ENCODE data around the gene ACSS2. TPM values are rescaled to one million over a fixed set of nuclear protein-coding genes. Genes with fewer than 3 reads are reported as not detected.

The ACSS2 gene
- total RNA-seq, 2 experiments from 2014 or later = 14.2 to 14.3 TPM

- POLR2A ChIA-PET = no interaction called here
- ATAC-seq = no peak
- TF ChIP-seq, protein P1, sequence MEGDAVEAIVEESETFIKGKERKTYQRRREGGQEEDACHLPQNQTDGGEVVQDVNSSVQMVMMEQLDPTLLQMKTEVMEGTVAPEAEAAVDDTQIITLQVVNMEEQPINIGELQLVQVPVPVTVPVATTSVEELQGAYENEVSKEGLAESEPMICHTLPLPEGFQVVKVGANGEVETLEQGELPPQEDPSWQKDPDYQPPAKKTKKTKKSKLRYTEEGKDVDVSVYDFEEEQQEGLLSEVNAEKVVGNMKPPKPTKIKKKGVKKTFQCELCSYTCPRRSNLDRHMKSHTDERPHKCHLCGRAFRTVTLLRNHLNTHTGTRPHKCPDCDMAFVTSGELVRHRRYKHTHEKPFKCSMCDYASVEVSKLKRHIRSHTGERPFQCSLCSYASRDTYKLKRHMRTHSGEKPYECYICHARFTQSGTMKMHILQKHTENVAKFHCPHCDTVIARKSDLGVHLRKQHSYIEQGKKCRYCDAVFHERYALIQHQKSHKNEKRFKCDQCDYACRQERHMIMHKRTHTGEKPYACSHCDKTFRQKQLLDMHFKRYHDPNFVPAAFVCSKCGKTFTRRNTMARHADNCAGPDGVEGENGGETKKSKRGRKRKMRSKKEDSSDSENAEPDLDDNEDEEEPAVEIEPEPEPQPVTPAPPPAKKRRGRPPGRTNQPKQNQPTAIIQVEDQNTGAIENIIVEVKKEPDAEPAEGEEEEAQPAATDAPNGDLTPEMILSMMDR (IDR thresholded peaks at IDR 0.05) = no peak
- H3K4me3 Mint-ChIP-seq = no peak overlapping the region
- DNase-seq = no peak
- H3K27me3 Mint-ChIP-seq = no peaks in the 10 kb centered on the region
- CTCF ChIA-PET = no interaction called here
- intact Hi-C loops (cut with micrococcal nuclease) = no loop called here
- no peaks in the 10 kb centered on the region for H3K9me3 Mint-ChIP-seq
- peaks cover 5% of the 10 kb centered on the region for H3K36me3 Mint-ChIP-seq (ENCODE audit: low read depth)
- no peaks in the 10 kb centered on the region for H3K4me1 Mint-ChIP-seq (ENCODE audit: low read depth)
- no peak overlapping the region for H3K27ac Mint-ChIP-seq
These were observed 24.1 kb upstream of the ACSS2 start for GRCh38 chr20:34852298-34852697.

- Mint-ChIP-seq H3K36me3 (ENCODE audit: low read depth) (no peaks in the 10 kb centered on the region), H3K4me1 (ENCODE audit: low read depth) (no peaks in the 10 kb centered on the region), H3K27ac (no peak overlapping the region), H3K9me3 (no peaks in the 10 kb centered on the region), H3K4me3 (no peak overlapping the region), H3K27me3 (no peaks in the 10 kb centered on the region)
- TF ChIP-seq, protein P1 (IDR thresholded peaks at IDR 0.05) = no peak
- DNase-seq (no peak), ATAC-seq (no peak)
- ChIA-PET CTCF (no interaction called here), POLR2A (interaction anchor here (0.6 kb wide), 1 partner anchor 120 kb away, joined by 3 read pairs; no protein-coding TSS in a partner anchor)
- intact Hi-C loops (cut with micrococcal nuclease) = no loop called here
These were observed 17.0 kb upstream of the ACSS2 start for GRCh38 chr20:34859367-34859766.

GRCh38 chr20:34859826-34860545, 16.4 kb upstream of the ACSS2 start:
- DNase-seq = no peak
- Mint-ChIP-seq H3K27ac (no peak overlapping the region), H3K9me3 (no peaks in the 10 kb centered on the region), H3K27me3 (no peaks in the 10 kb centered on the region), H3K36me3 (ENCODE audit: low read depth) (no peaks in the 10 kb centered on the region), H3K4me3 (no peak overlapping the region), H3K4me1 (ENCODE audit: low read depth) (no peaks in the 10 kb centered on the region)
- CTCF ChIA-PET = interaction anchor here (0.8 kb wide), 1 partner anchor 9 kb away, joined by 3 read pairs; no protein-coding TSS in a partner anchor
- intact Hi-C loops (cut with micrococcal nuclease) = no loop called here
- TF ChIP-seq, protein P1 (IDR thresholded peaks at IDR 0.05) = no peak
- POLR2A ChIA-PET = interaction anchor here (0.6 to 1.7 kb wide), 2 partner anchors 16 to 121 kb away, joined by 3 to 4 read pairs; partner anchors contain the start of gene ACSS2
- ATAC-seq = no peak

GRCh38 chr20:34861386-34862084, 14.9 kb upstream of the ACSS2 start:
- Mint-ChIP-seq H3K27me3 (no peaks in the 10 kb centered on the region), H3K9me3 (no peaks in the 10 kb centered on the region), H3K27ac (no peak overlapping the region), H3K36me3 (ENCODE audit: low read depth) (no peaks in the 10 kb centered on the region), H3K4me3 (no peak overlapping the region), H3K4me1 (ENCODE audit: low read depth) (no peaks in the 10 kb centered on the region)
- intact Hi-C loops (cut with micrococcal nuclease) = no loop called here
- POLR2A ChIA-PET = interaction anchor here (1.7 kb wide), 1 partner anchor 14 kb away, joined by 4 read pairs; the partner anchor contains the start of gene ACSS2
- TF ChIP-seq, protein P1 (IDR thresholded peaks at IDR 0.05) = no peak
- DNase-seq (no peak), ATAC-seq (no peak)
- CTCF ChIA-PET = interaction anchor here (1.1 to 3.7 kb wide), 3 partner anchors 8 to 96 kb away, joined by 3 to 19 read pairs (median 4); partner anchors contain the start of gene GGT7

DNA sequence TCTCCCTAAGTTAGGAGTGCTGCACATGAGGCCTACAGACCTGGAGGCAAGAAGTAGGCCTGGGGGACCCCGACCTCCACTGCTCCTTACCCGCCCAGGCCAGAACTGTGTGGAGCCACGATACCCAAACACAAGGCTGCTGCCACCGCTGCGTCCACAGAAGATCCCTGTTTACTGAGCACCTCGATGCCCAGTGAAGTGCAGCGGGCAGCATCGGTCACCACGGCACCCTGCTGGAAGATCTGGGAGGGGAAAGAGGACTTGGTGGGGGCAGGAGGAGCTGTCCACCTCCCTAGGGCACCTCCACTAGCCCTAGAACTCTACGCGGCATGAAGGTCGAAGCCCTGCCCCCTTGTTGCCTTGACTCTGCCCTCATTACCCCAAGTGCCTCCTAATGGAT, 13.7 kb upstream of the ACSS2 start:
- no peak overlapping the region for H3K27ac Mint-ChIP-seq
- no peak overlapping the region for H3K4me3 Mint-ChIP-seq
- TF ChIP-seq, protein P1 (IDR thresholded peaks at IDR 0.05) = no peak
- H3K36me3 Mint-ChIP-seq (ENCODE audit: low read depth) = no peaks in the 10 kb centered on the region
- H3K9me3 Mint-ChIP-seq = no peaks in the 10 kb centered on the region
- DNase-seq = no peak
- ChIA-PET CTCF (interaction anchor here (1.2 to 3.7 kb wide), 2 partner anchors 9 to 11 kb away, joined by 3 to 19 read pairs; partner anchors contain the start of gene GGT7), POLR2A (no interaction called here)
- no peaks in the 10 kb centered on the region for H3K27me3 Mint-ChIP-seq
- no peaks in the 10 kb centered on the region for H3K4me1 Mint-ChIP-seq (ENCODE audit: low read depth)
- intact Hi-C loops (cut with micrococcal nuclease) = no loop called here
- no peak for ATAC-seq
